GM18907 (cell line): Measurements from ENCODE around the gene RBM39.
"Not testable (repeated sequence)": the region's sequence is repeated elsewhere in the genome, so short reads cannot be mapped to it uniquely, and the experiment has no call there.

Experiments
- ATAC-seq: cut with Tn5 transposase; IDR thresholded peaks from one replicate; pipeline ENCODE4 v1.9.1; 2021; ENCODE audit warnings: mild to moderate bottlenecking, moderate library complexity; ENCODE audit not compliant: unreplicated experiment

RBM39 gene

GRCh38 chr20:35685368-35685767, 56.7 kb downstream of the RBM39 start:
- not testable (repeated sequence) for ATAC-seq

DNA sequence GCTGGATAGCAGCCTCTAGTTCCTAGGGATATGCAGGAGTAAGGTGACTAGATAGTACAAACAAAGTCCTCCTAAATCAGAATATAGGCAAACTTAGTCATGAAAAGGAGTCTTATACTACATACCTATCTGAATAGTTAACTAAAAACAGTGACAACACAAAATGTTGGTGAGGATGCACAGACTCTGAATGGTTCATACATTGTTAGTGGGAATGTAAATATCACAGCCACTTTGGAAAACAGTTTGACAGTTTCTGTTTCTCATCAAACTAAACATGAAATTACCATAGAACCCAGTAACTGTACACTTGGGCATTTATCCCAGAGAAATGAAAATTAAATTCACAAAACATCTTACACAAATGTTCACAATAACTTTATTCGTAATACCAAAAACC, 60.1 kb downstream of the RBM39 start:
- ATAC-seq: no peak

GRCh38 chr20:35680452-35681183, 61.4 kb downstream of the RBM39 start:
- ATAC-seq: no peak

DNA sequence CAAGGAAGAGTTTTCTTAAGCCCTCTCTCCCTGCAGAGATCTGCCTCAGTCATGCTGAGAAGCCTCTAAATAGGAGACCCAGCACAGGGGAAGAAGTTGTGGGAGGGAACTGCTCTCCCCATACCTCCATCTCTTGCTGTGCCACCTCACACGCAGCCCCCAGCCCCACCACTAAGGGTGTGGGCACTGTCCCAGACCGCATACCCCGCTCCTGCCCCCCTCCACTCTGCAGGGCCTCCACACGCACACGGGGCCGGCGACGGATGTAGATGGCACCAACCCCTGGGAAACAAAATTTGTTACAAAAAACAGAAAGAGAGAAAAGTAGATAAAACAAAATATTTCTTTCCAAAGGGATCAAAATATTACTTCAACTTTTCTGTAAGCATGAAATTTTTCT, 67.1 kb downstream of the RBM39 start:
- no peak for ATAC-seq

GRCh38 chr20:35673884-35674283, 68.2 kb downstream of the RBM39 start:
- no peak for ATAC-seq

GRCh38 chr20:35669681-35670080, 72.4 kb downstream of the RBM39 start:
- no peak for ATAC-seq

GRCh38 chr20:35669221-35669620, 72.8 kb downstream of the RBM39 start:
- ATAC-seq: no peak

- ATAC-seq: no peak
These were observed 76.1 kb downstream of the RBM39 start for GRCh38 chr20:35665949-35666288.

- peak; percentile 76 for ATAC-seq
These were observed 77.4 kb downstream of the RBM39 start, which contains the start of the genes CPNE1 and RBM12 for GRCh38 chr20:35664466-35665206. Gene CPNE1 (minus strand): TSS chr20:35664900. CDS start chr20:35632923, 31,977 bp downstream. Gene RBM12 (minus strand): TSS chr20:35664900. CDS start chr20:35655322, 9,578 bp downstream.

DNA sequence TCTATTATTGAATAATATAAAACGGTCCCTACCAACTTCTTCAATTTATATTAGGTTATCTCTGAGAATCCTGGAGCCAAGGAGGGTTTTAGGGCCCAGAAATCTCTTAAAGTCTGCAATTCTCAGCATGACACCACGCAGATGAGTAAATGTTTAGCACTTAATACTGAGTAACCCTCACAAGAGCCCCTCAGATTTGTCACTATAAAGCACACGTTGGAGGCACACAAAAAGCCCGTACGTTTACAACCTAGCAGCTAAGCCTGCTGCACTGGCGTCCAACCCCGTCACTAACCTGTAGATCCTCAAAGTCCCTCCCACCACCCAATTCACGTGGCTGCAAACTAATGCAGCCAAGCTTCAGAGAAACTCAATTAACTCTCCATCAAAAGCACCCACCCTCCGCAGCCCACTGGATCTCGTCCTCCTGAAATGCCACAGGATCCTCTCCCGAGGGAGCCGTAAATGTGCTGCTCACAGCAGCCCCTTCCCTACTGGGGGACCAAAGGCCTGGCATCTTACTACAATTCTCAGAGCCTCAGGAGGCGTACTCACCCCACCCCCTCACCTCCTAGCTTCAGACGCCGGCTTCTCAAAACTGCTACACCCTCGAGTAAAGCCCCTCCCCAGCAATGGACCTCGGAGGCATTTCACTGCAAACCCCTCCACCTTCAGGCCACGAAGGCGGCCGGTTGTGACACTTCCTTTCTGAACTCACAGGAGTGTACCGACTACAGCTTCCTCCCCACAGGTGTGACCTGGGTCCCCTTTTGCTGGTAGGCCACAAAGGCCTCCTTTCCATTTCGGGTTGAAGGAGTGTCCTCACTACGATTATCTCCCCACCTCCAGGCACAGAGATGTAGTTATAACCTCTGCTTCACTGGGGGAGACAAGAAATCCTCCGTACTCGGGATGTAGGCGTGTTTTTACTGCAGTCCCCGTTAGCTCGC, 78.3 kb downstream of the RBM39 start:
- ATAC-seq: peak; percentile 35

GRCh38 chr20:35662551-35662950, 79.5 kb downstream of the RBM39 start:
- ATAC-seq: no peak

- ATAC-seq: no peak
These were observed 80.2 kb downstream of the RBM39 start for GRCh38 chr20:35661908-35662307.

GRCh38 chr20:35661053-35661452, 81.0 kb downstream of the RBM39 start:
- ATAC-seq: no peak

- ATAC-seq: no peak
These were observed 81.7 kb downstream of the RBM39 start for GRCh38 chr20:35660122-35660937.

- ATAC-seq: no peak
These were observed 84.8 kb downstream of the RBM39 start for GRCh38 chr20:35657271-35657670.

GRCh38 chr20:35654415-35654814, 87.6 kb downstream of the RBM39 start:
- no peak for ATAC-seq

DNA sequence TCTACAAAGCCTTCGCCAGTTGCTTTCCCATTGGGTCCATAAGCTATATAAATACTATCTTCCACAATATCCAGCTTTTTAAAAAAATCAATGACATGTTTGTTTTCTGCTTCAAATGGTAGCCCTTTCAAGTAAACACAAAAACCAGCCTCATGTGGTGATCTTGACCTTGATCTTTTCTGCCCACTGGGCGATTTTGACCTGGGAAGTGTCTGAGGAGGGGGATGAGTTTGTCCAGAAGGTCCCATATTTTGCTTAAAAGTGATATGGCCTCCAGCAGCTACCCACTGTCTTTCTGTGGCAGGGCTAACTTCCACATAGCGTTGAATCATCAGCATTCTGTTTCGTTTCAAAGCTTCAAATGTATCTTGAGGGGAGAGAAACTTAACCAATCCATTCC, 88.2 kb downstream of the RBM39 start:
- no peak for ATAC-seq
